HEK293 (cell line): ENCODE data around the gene ZNF189.

Source experiments
- CTCF ChIA-PET: fragments of 350-600 bp; formaldehyde crosslinking; extraction: SDS; loops from one replicate; lab custom pipeline; 2021; ENCODE audit warnings: antibody characterized with exemption; lab: Yijun Ruan, JAX
- POLR2A ChIA-PET: fragments of 300-600 bp; formaldehyde crosslinking; extraction: SDS; loops from one replicate; lab custom pipeline; 2020; ENCODE audit warnings: antibody characterized with exemption, inconsistent platforms; lab: Yijun Ruan, JAX
- H3K27ac ChIP-seq: fragments of 200-500 bp; sonication (Bioruptor generic); 2 replicates; pipeline ENCODE4 v1.5.1; 2014; ENCODE audit warnings: low read depth, low read length, control low read depth, inconsistent platforms; ENCODE audit errors: extremely low read depth
- H3K36me3 ChIP-seq, 2 experiments: fragments of 200-500 bp in 1 of 2; sonication (Bioruptor generic) in 1 of 2; 1 replicate in 1 of 2; 2 replicates in 1 of 2; pipeline ENCODE4 v1.5.1; 2014 to 2017; ENCODE audit warnings: inconsistent platforms in 2 of 2, low read length in 2 of 2; ENCODE audit not compliant: control insufficient read depth in 2 of 2, insufficient read depth in 1 of 2
- H3K4me1 ChIP-seq: fragments of 200-500 bp; sonication (Bioruptor generic); 2 replicates; pipeline ENCODE4 v1.5.1; 2014; ENCODE audit warnings: mild to moderate bottlenecking, low read length, inconsistent platforms; ENCODE audit not compliant: control insufficient read depth, insufficient read depth
- H3K4me3 ChIP-seq: 2 replicates; pipeline ENCODE4 v1.5.1; 2011; ENCODE audit warnings: low read depth, mild to moderate bottlenecking, control low read depth, low read length, moderate library complexity
- H3K9me3 ChIP-seq: fragments of 200-500 bp; sonication (Bioruptor generic); 2 replicates; pipeline ENCODE4 v1.5.1; 2014; ENCODE audit warnings: low read depth, low read length, inconsistent platforms; ENCODE audit not compliant: control insufficient read depth, insufficient read depth
- BCL11A ChIP-seq: fragments of 450-650 bp; formaldehyde crosslinking; IDR thresholded peaks from 2 replicates; pipeline ENCODE4 v1.5.1; 2016; ENCODE audit warnings: low read depth, missing biosample characterization, missing genetic modification characterization
- GLIS2 ChIP-seq: fragments of 450-650 bp; formaldehyde crosslinking; IDR thresholded peaks from 2 replicates; pipeline ENCODE4 v1.5.1; 2016; ENCODE audit warnings: missing biosample characterization, missing genetic modification characterization
- MYNN ChIP-seq: fragments of 450-650 bp; formaldehyde crosslinking; IDR thresholded peaks from 2 replicates; pipeline ENCODE4 v1.5.1; 2016; ENCODE audit warnings: missing biosample characterization, missing genetic modification characterization, borderline replicate concordance
- RBAK ChIP-seq: fragments of 450-650 bp; formaldehyde crosslinking; IDR thresholded peaks from 2 replicates; pipeline ENCODE4 v1.5.1; 2016; ENCODE audit warnings: missing biosample characterization, missing genetic modification characterization
- SP3 ChIP-seq: fragments of 450-650 bp; formaldehyde crosslinking; IDR thresholded peaks from 2 replicates; pipeline ENCODE4 v1.5.1; 2016; ENCODE audit warnings: missing biosample characterization, missing genetic modification characterization
- ZFP41 ChIP-seq: fragments of 450-650 bp; formaldehyde crosslinking; IDR thresholded peaks from 2 replicates; pipeline ENCODE4 v1.5.1; 2016; ENCODE audit warnings: missing biosample characterization, missing genetic modification characterization, borderline replicate concordance
- ZNF157 ChIP-seq: fragments of 450-650 bp; formaldehyde crosslinking; IDR thresholded peaks from 2 replicates; pipeline ENCODE4 v1.5.1; 2016; ENCODE audit warnings: missing biosample characterization, missing genetic modification characterization
- ZNF23 ChIP-seq: fragments of 450-650 bp; formaldehyde crosslinking; IDR thresholded peaks from 2 replicates; pipeline ENCODE4 v1.5.1; 2016; ENCODE audit warnings: missing biosample characterization, missing genetic modification characterization, borderline replicate concordance
- ZNF292 ChIP-seq: fragments of 450-650 bp; formaldehyde crosslinking; IDR thresholded peaks from 2 replicates; pipeline ENCODE4 v1.5.1; 2016; ENCODE audit warnings: low read depth, missing biosample characterization, missing genetic modification characterization, borderline replicate concordance
- ZNF404 ChIP-seq: fragments of 450-650 bp; formaldehyde crosslinking; IDR thresholded peaks from 2 replicates; pipeline ENCODE4 v1.5.1; 2017; ENCODE audit warnings: missing biosample characterization, missing genetic modification characterization
- ZNF521 ChIP-seq: fragments of 450-650 bp; formaldehyde crosslinking; IDR thresholded peaks from 2 replicates; pipeline ENCODE4 v1.5.1; 2017; ENCODE audit warnings: missing biosample characterization, mild to moderate bottlenecking, missing genetic modification characterization
- ZNF558 ChIP-seq: fragments of 450-650 bp; formaldehyde crosslinking; IDR thresholded peaks from 2 replicates; pipeline ENCODE4 v1.5.1; 2016; ENCODE audit warnings: missing biosample characterization, missing genetic modification characterization
- ZNF600 ChIP-seq: fragments of 450-650 bp; formaldehyde crosslinking; IDR thresholded peaks from 2 replicates; pipeline ENCODE4 v1.5.1; 2016; ENCODE audit warnings: missing biosample characterization, missing genetic modification characterization
- ZNF621 ChIP-seq: fragments of 450-650 bp; formaldehyde crosslinking; IDR thresholded peaks from 2 replicates; pipeline ENCODE4 v1.5.1; 2017; ENCODE audit warnings: missing biosample characterization, missing genetic modification characterization
- ZNF654 ChIP-seq: fragments of 450-650 bp; formaldehyde crosslinking; IDR thresholded peaks from 2 replicates; pipeline ENCODE4 v1.5.1; 2016; ENCODE audit warnings: low read depth, missing biosample characterization, missing genetic modification characterization
- ZNF792 ChIP-seq: fragments of 450-650 bp; formaldehyde crosslinking; IDR thresholded peaks from 2 replicates; pipeline ENCODE4 v1.5.1; 2016; ENCODE audit warnings: missing biosample characterization, missing genetic modification characterization
- TF ChIP-seq, protein P1 (sequence below): fragments of 450-650 bp; formaldehyde crosslinking; IDR thresholded peaks from 2 replicates; pipeline ENCODE4 v1.5.1; 2017; ENCODE audit warnings: missing biosample characterization, missing genetic modification characterization
- TF ChIP-seq, protein P2 (sequence below): IDR thresholded peaks from 2 replicates; pipeline ENCODE4 v1.6.1; 2011; ENCODE audit warnings: mild to moderate bottlenecking, low read depth, low read length, borderline replicate concordance
- TF ChIP-seq, protein P3 (sequence below): fragments of 450-650 bp; formaldehyde crosslinking; IDR thresholded peaks from 2 replicates; pipeline ENCODE4 v1.5.1; 2016; ENCODE audit warnings: missing biosample characterization, missing genetic modification characterization
- TF ChIP-seq, protein P4 (sequence below): fragments of 450-650 bp; formaldehyde crosslinking; IDR thresholded peaks from 2 replicates; pipeline ENCODE4 v1.5.1; 2016; ENCODE audit warnings: missing biosample characterization, missing genetic modification characterization
- TF ChIP-seq, protein P5 (sequence below): fragments of 450-650 bp; formaldehyde crosslinking; IDR thresholded peaks from 2 replicates; pipeline ENCODE4; 2016; ENCODE audit warnings: missing biosample characterization, missing genetic modification characterization
- TF ChIP-seq, protein P6 (sequence below): fragments of 450-650 bp; formaldehyde crosslinking; IDR thresholded peaks from 2 replicates; pipeline ENCODE4 v1.5.1; 2017; ENCODE audit warnings: missing biosample characterization, missing genetic modification characterization

Gene ZNF189

DNA sequence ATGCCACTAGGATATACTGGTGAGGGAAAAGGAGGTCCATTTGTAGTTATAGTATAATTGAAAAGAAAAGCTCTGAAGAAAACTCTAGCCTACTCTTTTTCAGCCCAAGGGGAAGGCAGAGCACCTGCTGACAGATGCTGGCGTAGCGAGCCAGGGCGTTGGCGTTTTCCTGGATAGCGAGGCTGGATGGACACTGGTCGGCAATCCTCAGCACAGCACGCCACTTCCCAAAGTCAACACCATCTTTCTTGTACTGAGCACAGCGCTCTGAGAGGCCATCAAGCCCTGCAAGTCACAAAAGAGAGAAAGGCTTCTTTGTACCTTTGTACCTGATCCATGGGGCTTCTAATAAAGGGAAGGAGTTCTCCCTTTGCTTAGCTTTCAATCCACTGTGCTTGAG lies 28.7 kb downstream of the ZNF189 start:
- no peak overlapping the region for H3K27ac ChIP-seq
- POLR2A ChIA-PET = no interaction called here
- no peaks in the 10 kb centered on the region for H3K9me3 ChIP-seq
- TF ChIP-seq SP3 (tag by site-specific recombination) (no peak), ZNF404 (tag by site-specific recombination) (no peak), ZNF157 (tag by site-specific recombination) (no peak), RBAK (no peak), ZNF654 (tag by site-specific recombination) (no peak), ZNF558 (tag by site-specific recombination) (no peak)
- TF ChIP-seq, protein P1, sequence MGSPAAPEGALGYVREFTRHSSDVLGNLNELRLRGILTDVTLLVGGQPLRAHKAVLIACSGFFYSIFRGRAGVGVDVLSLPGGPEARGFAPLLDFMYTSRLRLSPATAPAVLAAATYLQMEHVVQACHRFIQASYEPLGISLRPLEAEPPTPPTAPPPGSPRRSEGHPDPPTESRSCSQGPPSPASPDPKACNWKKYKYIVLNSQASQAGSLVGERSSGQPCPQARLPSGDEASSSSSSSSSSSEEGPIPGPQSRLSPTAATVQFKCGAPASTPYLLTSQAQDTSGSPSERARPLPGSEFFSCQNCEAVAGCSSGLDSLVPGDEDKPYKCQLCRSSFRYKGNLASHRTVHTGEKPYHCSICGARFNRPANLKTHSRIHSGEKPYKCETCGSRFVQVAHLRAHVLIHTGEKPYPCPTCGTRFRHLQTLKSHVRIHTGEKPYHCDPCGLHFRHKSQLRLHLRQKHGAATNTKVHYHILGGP (tag by site-specific recombination) = no peak
- TF ChIP-seq, protein P2, sequence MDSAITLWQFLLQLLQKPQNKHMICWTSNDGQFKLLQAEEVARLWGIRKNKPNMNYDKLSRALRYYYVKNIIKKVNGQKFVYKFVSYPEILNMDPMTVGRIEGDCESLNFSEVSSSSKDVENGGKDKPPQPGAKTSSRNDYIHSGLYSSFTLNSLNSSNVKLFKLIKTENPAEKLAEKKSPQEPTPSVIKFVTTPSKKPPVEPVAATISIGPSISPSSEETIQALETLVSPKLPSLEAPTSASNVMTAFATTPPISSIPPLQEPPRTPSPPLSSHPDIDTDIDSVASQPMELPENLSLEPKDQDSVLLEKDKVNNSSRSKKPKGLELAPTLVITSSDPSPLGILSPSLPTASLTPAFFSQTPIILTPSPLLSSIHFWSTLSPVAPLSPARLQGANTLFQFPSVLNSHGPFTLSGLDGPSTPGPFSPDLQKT = no peak
- TF ChIP-seq, protein P3, sequence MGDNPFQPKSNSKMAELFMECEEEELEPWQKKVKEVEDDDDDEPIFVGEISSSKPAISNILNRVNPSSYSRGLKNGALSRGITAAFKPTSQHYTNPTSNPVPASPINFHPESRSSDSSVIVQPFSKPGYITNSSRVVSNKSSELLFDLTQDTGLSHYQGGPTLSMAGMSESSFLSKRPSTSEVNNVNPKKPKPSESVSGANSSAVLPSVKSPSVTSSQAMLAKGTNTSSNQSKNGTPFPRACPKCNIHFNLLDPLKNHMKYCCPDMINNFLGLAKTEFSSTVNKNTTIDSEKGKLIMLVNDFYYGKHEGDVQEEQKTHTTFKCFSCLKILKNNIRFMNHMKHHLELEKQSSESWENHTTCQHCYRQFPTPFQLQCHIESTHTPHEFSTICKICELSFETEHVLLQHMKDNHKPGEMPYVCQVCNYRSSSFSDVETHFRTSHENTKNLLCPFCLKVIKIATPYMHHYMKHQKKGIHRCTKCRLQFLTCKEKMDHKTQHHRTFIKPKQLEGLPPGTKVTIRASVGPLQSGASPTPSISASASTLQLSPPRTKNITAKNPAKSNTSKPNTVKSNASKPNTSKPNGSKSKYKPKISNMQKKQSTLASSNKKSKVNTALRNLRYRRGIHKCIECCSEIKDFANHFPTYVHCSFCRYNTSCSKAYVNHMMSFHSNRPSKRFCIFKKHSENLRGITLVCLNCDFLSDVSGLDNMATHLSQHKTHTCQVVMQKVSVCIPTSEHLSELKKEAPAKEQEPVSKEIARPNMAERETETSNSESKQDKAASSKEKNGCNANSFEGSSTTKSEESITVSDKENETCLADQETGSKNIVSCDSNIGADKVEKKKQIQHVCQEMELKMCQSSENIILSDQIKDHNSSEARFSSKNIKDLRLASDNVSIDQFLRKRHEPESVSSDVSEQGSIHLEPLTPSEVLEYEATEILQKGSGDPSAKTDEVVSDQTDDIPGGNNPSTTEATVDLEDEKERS (tag by site-specific recombination) = no peak
- TF ChIP-seq, protein P4, sequence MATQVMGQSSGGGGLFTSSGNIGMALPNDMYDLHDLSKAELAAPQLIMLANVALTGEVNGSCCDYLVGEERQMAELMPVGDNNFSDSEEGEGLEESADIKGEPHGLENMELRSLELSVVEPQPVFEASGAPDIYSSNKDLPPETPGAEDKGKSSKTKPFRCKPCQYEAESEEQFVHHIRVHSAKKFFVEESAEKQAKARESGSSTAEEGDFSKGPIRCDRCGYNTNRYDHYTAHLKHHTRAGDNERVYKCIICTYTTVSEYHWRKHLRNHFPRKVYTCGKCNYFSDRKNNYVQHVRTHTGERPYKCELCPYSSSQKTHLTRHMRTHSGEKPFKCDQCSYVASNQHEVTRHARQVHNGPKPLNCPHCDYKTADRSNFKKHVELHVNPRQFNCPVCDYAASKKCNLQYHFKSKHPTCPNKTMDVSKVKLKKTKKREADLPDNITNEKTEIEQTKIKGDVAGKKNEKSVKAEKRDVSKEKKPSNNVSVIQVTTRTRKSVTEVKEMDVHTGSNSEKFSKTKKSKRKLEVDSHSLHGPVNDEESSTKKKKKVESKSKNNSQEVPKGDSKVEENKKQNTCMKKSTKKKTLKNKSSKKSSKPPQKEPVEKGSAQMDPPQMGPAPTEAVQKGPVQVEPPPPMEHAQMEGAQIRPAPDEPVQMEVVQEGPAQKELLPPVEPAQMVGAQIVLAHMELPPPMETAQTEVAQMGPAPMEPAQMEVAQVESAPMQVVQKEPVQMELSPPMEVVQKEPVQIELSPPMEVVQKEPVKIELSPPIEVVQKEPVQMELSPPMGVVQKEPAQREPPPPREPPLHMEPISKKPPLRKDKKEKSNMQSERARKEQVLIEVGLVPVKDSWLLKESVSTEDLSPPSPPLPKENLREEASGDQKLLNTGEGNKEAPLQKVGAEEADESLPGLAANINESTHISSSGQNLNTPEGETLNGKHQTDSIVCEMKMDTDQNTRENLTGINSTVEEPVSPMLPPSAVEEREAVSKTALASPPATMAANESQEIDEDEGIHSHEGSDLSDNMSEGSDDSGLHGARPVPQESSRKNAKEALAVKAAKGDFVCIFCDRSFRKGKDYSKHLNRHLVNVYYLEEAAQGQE (tag by site-specific recombination) = no peak
- no peak overlapping the region for H3K4me3 ChIP-seq
- H3K4me1 ChIP-seq = no peaks in the 10 kb centered on the region
- CTCF ChIA-PET = interaction anchor here (0.6 to 1.1 kb wide), 2 partner anchors 31 to 1150 kb away, joined by 3 to 5 read pairs; no protein-coding TSS in a partner anchor
- H3K36me3 ChIP-seq = no peaks in the 10 kb centered on the region

DNA sequence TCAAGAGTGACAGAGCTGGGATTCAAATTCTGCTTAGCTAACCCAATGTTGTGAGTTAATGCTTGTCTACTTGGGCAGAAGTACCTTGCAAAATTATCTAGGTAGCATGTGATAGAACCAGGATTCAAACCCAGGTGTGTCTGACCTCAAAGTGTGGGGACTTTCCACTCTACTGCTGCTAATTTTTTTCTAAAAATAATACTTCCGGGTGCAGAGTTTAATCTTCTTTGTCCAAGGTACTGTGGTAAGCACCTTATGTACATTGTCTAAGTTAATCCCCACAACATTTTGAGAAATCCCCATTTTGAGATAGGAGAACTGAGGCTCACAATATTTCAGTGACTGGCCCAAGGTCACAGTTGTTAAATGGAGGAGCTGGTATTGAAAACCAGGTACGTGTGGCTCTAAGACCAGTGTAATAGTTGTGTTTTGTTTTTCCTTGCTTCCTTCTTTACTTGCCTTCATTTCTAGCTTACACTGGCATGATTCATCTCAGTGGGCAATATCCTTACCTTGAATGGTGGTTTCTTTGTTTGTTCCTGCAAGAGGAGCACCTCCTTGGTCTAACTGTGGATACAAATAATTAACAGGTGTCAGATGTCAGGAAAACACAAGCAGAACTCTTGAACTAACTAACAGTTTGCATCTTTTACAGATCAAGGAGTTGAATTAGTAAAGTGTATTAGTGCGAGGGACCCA lies 29.5 kb downstream of the ZNF189 start:
- POLR2A ChIA-PET = no interaction called here
- no peaks in the 10 kb centered on the region for H3K9me3 ChIP-seq
- H3K36me3 ChIP-seq = no peaks in the 10 kb centered on the region
- no peak overlapping the region for H3K27ac ChIP-seq
- CTCF ChIA-PET = interaction anchor here (0.6 to 1.6 kb wide), 4 partner anchors 8 to 1149 kb away, joined by 3 to 5 read pairs (median 4); no protein-coding TSS in a partner anchor
- H3K4me3 ChIP-seq = no peak overlapping the region
- H3K4me1 ChIP-seq = no peaks in the 10 kb centered on the region
- no peak for TF ChIP-seq ZNF600 (tag by site-specific recombination)
- TF ChIP-seq BCL11A (tag by site-specific recombination) = no peak
- no peak for TF ChIP-seq ZNF23 (tag by site-specific recombination)
- TF ChIP-seq ZNF654 (tag by site-specific recombination) = no peak
- no peak for TF ChIP-seq ZNF621 (tag by site-specific recombination)
- no peak for TF ChIP-seq GLIS2 (tag by site-specific recombination)
- no peak for TF ChIP-seq ZNF521 (tag by site-specific recombination)
- TF ChIP-seq MYNN = no peak
- TF ChIP-seq, protein P5, sequence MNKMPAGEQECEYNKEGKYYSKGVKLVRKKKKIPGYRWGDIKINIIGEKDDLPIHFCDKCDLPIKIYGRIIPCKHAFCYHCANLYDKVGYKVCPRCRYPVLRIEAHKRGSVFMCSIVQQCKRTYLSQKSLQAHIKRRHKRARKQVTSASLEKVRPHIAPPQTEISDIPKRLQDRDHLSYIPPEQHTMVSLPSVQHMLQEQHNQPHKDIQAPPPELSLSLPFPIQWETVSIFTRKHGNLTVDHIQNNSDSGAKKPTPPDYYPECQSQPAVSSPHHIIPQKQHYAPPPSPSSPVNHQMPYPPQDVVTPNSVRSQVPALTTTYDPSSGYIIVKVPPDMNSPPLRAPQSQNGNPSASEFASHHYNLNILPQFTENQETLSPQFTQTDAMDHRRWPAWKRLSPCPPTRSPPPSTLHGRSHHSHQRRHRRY (tag by site-specific recombination) = no peak
- no peak for TF ChIP-seq ZNF792 (tag by site-specific recombination)
- no peak for TF ChIP-seq ZFP41
- TF ChIP-seq, protein P6, sequence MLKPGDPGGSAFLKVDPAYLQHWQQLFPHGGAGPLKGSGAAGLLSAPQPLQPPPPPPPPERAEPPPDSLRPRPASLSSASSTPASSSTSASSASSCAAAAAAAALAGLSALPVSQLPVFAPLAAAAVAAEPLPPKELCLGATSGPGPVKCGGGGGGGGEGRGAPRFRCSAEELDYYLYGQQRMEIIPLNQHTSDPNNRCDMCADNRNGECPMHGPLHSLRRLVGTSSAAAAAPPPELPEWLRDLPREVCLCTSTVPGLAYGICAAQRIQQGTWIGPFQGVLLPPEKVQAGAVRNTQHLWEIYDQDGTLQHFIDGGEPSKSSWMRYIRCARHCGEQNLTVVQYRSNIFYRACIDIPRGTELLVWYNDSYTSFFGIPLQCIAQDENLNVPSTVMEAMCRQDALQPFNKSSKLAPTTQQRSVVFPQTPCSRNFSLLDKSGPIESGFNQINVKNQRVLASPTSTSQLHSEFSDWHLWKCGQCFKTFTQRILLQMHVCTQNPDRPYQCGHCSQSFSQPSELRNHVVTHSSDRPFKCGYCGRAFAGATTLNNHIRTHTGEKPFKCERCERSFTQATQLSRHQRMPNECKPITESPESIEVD = no peak
- TF ChIP-seq ZNF292 = no peak
